Ishikawa (cell line): ENCODE results near the gene CTSV.

ENCODE experiments used
- EGR1 ChIP-seq: IDR thresholded peaks from 2 replicates; pipeline ENCODE4 v1.6.1; 2012
- EP300 ChIP-seq: IDR thresholded peaks from 2 replicates; pipeline ENCODE4 v1.6.1; 2012; ENCODE audit warnings: borderline replicate concordance
- FOXM1 ChIP-seq: IDR thresholded peaks from 2 replicates; pipeline ENCODE4 v1.6.1; 2012; ENCODE audit warnings: low read depth, borderline replicate concordance
- NFIC ChIP-seq: IDR thresholded peaks from 2 replicates; pipeline ENCODE4 v1.6.1; 2012
- RAD21 ChIP-seq: IDR thresholded peaks from 2 replicates; pipeline ENCODE4 v1.6.1; 2012; ENCODE audit warnings: low read depth
- TAF1 ChIP-seq: IDR thresholded peaks from 2 replicates; pipeline ENCODE4 v1.6.1; 2012; ENCODE audit warnings: low read depth, mild to moderate bottlenecking
- TEAD4 ChIP-seq: IDR thresholded peaks from 2 replicates; pipeline ENCODE4 v1.6.1; 2012
- YY1 ChIP-seq: IDR thresholded peaks from 2 replicates; pipeline ENCODE4 v1.6.1; 2012; ENCODE audit warnings: low read depth
- ZBTB7A ChIP-seq: IDR thresholded peaks from 2 replicates; pipeline ENCODE4 v1.6.1; 2012; ENCODE audit warnings: low read depth
- TF ChIP-seq, protein P1 (sequence below): IDR thresholded peaks from 2 replicates; pipeline ENCODE4 v1.6.1; 2012
- TF ChIP-seq, protein P2 (sequence below): IDR thresholded peaks from 2 replicates; pipeline ENCODE4 v1.6.1; 2012
- TF ChIP-seq, protein P3 (sequence below): IDR thresholded peaks from 2 replicates; pipeline ENCODE4 v1.6.1; 2012; ENCODE audit warnings: low read depth, mild to moderate bottlenecking

DNA sequence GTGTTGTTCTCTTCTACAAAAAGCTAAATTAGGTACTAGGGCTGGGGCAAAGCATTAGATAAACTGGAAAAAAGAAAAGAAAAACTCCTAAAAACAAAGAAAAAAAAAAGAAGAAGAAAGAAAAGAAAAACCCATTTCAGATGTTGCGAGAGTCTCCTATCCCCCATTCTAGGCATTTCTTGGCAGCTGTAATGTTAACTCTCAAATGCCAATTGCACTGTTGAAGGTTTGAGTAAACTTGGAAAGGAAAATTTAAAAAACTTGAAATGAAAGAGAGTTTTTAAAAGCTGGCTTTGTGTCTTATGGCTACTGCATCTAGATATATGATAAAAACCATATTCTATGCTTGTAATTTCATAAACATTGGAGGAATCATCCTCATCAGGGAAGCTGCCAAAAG, 34.6 kb upstream of the CTSV start:
- no peak for TF ChIP-seq TEAD4
- TF ChIP-seq, protein P1, sequence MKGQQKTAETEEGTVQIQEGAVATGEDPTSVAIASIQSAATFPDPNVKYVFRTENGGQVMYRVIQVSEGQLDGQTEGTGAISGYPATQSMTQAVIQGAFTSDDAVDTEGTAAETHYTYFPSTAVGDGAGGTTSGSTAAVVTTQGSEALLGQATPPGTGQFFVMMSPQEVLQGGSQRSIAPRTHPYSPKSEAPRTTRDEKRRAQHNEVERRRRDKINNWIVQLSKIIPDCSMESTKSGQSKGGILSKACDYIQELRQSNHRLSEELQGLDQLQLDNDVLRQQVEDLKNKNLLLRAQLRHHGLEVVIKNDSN: no peak
- TF ChIP-seq EGR1: no peak
- TF ChIP-seq, protein P2, sequence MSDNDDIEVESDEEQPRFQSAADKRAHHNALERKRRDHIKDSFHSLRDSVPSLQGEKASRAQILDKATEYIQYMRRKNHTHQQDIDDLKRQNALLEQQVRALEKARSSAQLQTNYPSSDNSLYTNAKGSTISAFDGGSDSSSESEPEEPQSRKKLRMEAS: no peak
- TF ChIP-seq NFIC: no peak
- no peak for TF ChIP-seq RAD21
- TF ChIP-seq EP300: no peak
- TF ChIP-seq FOXM1: no peak
- no peak for TF ChIP-seq ZBTB7A
- no peak for TF ChIP-seq TAF1
- TF ChIP-seq YY1: no peak
- TF ChIP-seq, protein P3, sequence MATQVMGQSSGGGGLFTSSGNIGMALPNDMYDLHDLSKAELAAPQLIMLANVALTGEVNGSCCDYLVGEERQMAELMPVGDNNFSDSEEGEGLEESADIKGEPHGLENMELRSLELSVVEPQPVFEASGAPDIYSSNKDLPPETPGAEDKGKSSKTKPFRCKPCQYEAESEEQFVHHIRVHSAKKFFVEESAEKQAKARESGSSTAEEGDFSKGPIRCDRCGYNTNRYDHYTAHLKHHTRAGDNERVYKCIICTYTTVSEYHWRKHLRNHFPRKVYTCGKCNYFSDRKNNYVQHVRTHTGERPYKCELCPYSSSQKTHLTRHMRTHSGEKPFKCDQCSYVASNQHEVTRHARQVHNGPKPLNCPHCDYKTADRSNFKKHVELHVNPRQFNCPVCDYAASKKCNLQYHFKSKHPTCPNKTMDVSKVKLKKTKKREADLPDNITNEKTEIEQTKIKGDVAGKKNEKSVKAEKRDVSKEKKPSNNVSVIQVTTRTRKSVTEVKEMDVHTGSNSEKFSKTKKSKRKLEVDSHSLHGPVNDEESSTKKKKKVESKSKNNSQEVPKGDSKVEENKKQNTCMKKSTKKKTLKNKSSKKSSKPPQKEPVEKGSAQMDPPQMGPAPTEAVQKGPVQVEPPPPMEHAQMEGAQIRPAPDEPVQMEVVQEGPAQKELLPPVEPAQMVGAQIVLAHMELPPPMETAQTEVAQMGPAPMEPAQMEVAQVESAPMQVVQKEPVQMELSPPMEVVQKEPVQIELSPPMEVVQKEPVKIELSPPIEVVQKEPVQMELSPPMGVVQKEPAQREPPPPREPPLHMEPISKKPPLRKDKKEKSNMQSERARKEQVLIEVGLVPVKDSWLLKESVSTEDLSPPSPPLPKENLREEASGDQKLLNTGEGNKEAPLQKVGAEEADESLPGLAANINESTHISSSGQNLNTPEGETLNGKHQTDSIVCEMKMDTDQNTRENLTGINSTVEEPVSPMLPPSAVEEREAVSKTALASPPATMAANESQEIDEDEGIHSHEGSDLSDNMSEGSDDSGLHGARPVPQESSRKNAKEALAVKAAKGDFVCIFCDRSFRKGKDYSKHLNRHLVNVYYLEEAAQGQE: no peak
